Kidney (tissue), 14 donors: ENCODE data around the gene PSMD4. TPM values are rescaled to one million over a fixed set of nuclear protein-coding genes. Genes with fewer than 3 reads are reported as not detected.

Source experiments
- DNase-seq, 5 donors: peaks; one replicate each; pipeline ENCODE4 v3.0.0-alpha.2; 2013 to 2020
- FAIRE-seq: peaks from 2 replicates; lab custom pipeline; 2012; peaks lifted over from hg19 to GRCh38; lab: Jason Lieb, UNC
- H3K27ac ChIP-seq, 2 donors: one replicate each; pipeline ENCODE4 v1.7.0; 2013; ENCODE audit warnings: low read depth in 2 of 2, low read length in 2 of 2, inconsistent platforms in 1 of 2
- H3K27me3 ChIP-seq: one replicate; pipeline ENCODE4 v1.7.1; 2013; ENCODE audit warnings: low read length, inconsistent platforms; ENCODE audit not compliant: control insufficient read depth, insufficient read depth
- H3K36me3 ChIP-seq, 3 donors: one replicate each; pipeline versions ENCODE4 v1.7.0 to v1.7.1; 2013; ENCODE audit warnings: low read length in 3 of 3, control low read depth in 1 of 3, inconsistent platforms in 1 of 3; ENCODE audit not compliant: insufficient read depth in 3 of 3, control insufficient read depth in 2 of 3
- H3K4me1 ChIP-seq, 3 donors: one replicate each; pipeline versions ENCODE4 v1.7.0 to v1.7.1; 2013; ENCODE audit warnings: low read length in 3 of 3, inconsistent platforms in 1 of 3, low read depth in 1 of 3; ENCODE audit not compliant: control insufficient read depth in 2 of 3, insufficient read depth in 2 of 3
- H3K4me3 ChIP-seq, 3 donors: one replicate each; pipeline versions ENCODE4 v1.7.0 to v1.8.1; 2013; ENCODE audit warnings: low read length in 3 of 3, control low read depth in 1 of 3, inconsistent platforms in 1 of 3
- H3K9ac ChIP-seq, 3 donors: one replicate each; pipeline versions ENCODE4 v1.7.0 to v1.7.1; 2013; ENCODE audit warnings: low read length in 3 of 3, control low read depth in 1 of 3, inconsistent platforms in 1 of 3
- H3K9me3 ChIP-seq, 3 donors: one replicate each; pipeline versions ENCODE4 v1.7.0 to v1.7.1; 2013; ENCODE audit warnings: low read length in 3 of 3, control low read depth in 1 of 3, inconsistent platforms in 1 of 3; ENCODE audit not compliant: control insufficient read depth in 2 of 3, insufficient read depth in 1 of 3
- intact Hi-C: fragments of 100-400 bp; cut with DNase I; formaldehyde crosslinking; loops from one replicate; pipeline ENCODE4 v1.11.1; 2022
- polyA plus RNA-seq: library from polyadenylated mRNA; stranded (reverse); fragments of 350-450 nt; fragmentation: Illumina TruSeq; extraction: RNeasy Lipid Tissue Mini Kit (QIAGEN cat#74804); gene quantifications from one replicate; pipeline ENCODE4 v1.2.3, GENCODE V29; 2014; ENCODE audit warnings: low read depth, low replicate concordance; ENCODE audit not compliant: insufficient read depth
- total RNA-seq: library from RNA; stranded (reverse); fragmentation: NEBNext Ultra II Directional; extraction: Animal tissue kit (Norgen Biotek cat#: 25700); gene quantifications from one replicate; pipeline ENCODE4 v1.2.1, GENCODE V29; 2021
- TF ChIP-seq, protein P1 (sequence below): IDR thresholded peaks from 3 replicates; pipeline ENCODE4 v1.5.1; 2012; ENCODE audit warnings: mild to moderate bottlenecking, moderate library complexity, borderline replicate concordance; ENCODE audit not compliant: insufficient read depth; ENCODE audit errors: extremely low read depth
- donor health status: control.
- donor health status: control.
- donor health status: control.
- donor health status: control.
- donor health status: control.
- donor health status: DM: yes; HTN: yes; CAD: no.
- donor health status: Normal renal cell carcinoma (clear cell type).

PSMD4 gene
- total and polyA plus RNA-seq, 2 donors from 2014 or later = 123 to 178 TPM

DNA sequence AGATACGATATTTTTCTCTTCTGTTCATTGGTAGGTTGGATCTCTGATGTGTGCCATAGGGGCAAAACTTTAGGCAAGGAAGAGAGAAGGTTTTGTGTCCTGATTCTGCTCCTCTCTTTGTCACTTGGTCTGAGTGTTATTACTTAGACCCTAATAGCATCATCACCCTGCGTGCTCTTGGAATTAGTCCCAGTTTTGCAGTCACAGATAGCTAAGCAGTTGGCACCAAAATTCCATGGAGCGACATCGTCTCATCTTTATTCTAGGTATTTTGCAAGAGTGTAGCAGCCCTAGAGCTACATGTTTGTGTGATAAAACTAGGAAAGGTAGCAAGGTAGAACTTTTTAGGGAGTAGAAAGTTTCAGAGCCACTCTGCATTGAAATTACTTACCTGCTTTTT is 32.4 kb upstream of the PSMD4 start:
- intact Hi-C loops = no loop called here
- Histone ChIP-seq H3K4me1 (peaks cover 0 to under 1% (median 0%) of the 10 kb centered on the region in 3 donors), H3K27ac (no peak overlapping the region), H3K4me3 (no peak overlapping the region), H3K9me3 (no peaks in the 10 kb centered on the region), H3K9ac (no peak overlapping the region), H3K36me3 (peaks cover 2 to 12% (median 5%) of the 10 kb centered on the region in 3 donors), H3K27me3 (no peaks in the 10 kb centered on the region)
- DNase-seq = no peak
- FAIRE-seq = no peak
- TF ChIP-seq, protein P1, sequence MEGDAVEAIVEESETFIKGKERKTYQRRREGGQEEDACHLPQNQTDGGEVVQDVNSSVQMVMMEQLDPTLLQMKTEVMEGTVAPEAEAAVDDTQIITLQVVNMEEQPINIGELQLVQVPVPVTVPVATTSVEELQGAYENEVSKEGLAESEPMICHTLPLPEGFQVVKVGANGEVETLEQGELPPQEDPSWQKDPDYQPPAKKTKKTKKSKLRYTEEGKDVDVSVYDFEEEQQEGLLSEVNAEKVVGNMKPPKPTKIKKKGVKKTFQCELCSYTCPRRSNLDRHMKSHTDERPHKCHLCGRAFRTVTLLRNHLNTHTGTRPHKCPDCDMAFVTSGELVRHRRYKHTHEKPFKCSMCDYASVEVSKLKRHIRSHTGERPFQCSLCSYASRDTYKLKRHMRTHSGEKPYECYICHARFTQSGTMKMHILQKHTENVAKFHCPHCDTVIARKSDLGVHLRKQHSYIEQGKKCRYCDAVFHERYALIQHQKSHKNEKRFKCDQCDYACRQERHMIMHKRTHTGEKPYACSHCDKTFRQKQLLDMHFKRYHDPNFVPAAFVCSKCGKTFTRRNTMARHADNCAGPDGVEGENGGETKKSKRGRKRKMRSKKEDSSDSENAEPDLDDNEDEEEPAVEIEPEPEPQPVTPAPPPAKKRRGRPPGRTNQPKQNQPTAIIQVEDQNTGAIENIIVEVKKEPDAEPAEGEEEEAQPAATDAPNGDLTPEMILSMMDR = no peak

DNA sequence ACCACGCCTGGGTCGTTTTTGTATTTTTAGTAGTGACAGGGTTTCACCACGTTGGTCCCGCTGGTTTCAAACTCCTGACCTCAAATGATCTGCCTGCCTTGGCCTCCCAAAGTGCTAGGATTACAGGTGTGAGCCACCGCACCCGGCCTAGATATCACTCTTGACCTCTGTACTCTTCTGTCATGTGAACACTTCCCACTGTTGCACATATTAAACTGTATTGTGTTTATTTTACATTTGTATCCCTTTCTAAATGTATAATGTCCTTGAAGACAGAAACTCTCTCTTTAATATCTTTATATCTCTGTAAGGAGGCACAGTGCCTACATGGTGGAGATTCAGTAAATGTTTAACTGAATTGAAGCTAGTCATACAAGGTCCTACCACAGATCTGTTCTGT is 19.3 kb upstream of the PSMD4 start:
- FAIRE-seq (no peak), DNase-seq (no peak)
- H3K4me1 ChIP-seq = no peaks in the 10 kb centered on the region
- no peaks in the 10 kb centered on the region for H3K9me3 ChIP-seq
- H3K27me3 ChIP-seq = no peaks in the 10 kb centered on the region
- no peak overlapping the region for H3K27ac ChIP-seq
- TF ChIP-seq, protein P1 = no peak
- H3K4me3 ChIP-seq = no peak overlapping the region
- H3K9ac ChIP-seq = no peak overlapping the region
- intact Hi-C loops = no loop called here
- H3K36me3 ChIP-seq = peaks cover 22 to 80% (median 47%) of the 10 kb centered on the region in 3 donors

DNA sequence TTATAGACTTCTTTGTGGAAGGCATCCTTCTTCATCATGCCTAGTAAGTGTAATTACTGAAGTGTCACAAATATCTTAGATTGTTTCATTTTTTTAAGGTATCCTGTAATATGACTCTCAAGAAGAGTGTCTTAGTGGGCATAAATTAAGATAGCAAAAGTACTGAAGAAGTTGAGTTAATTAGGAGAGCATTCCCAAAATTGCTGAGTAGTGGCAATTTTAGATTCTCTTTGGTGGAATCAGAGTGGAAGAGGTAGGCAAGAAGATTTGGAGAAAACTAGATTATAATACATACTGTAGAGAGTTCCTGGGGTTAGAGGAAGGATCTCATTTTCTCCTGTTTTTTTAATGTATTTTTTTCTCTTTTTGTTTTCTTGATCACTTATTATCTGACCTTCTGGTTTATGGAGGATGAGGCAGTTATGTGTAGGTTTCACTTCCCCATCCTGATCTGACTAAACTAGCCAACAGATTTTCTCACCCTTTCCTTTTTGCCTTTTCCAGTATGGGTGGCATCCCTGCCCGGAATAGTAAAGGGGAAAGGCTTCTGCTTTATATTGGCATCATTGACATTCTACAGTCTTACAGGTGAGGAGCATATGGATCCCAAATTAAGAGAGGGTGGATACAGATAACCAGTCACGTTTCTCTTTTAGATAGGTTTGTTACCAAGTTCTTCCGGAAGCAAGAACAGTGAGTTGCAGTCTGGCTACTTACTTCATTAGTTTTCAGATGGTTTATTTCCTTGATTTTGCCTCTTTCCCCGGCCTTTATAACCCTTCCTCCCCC is 16.7 kb upstream of the PSMD4 start:
- H3K9ac ChIP-seq = no peak overlapping the region
- H3K27ac ChIP-seq = no peak overlapping the region
- no peak overlapping the region for H3K4me3 ChIP-seq
- DNase-seq (no peak), FAIRE-seq (no peak)
- H3K27me3 ChIP-seq = no peaks in the 10 kb centered on the region
- no peaks in the 10 kb centered on the region for H3K4me1 ChIP-seq
- TF ChIP-seq, protein P1 = no peak
- intact Hi-C loops = no loop called here
- H3K9me3 ChIP-seq = no peaks in the 10 kb centered on the region
- peaks cover 27 to 70% (median 44%) of the 10 kb centered on the region in 3 donors for H3K36me3 ChIP-seq

DNA sequence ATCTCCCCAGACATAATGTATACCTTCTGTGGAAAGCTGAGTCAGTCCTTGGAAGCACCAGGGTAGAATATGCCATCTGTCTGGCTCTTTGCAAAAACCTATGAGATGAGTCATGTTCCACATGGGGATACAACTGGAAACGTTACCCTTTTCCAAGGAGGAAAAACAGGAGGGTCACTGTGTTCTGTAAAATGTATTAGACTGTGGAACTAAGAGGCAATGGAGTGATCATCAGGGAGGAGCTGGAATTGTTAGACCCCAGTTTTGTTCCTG is 16.1 kb upstream of the PSMD4 start:
- intact Hi-C loops = no loop called here
- FAIRE-seq (no peak), DNase-seq (no peak)
- Histone ChIP-seq H3K4me3 (no peak overlapping the region), H3K27ac (no peak overlapping the region), H3K9me3 (no peaks in the 10 kb centered on the region), H3K4me1 (no peaks in the 10 kb centered on the region), H3K27me3 (no peaks in the 10 kb centered on the region), H3K36me3 (peaks cover 29 to 75% (median 45%) of the 10 kb centered on the region in 3 donors), H3K9ac (no peak overlapping the region)
- TF ChIP-seq, protein P1 = no peak
